OCI-LY1 (cell line): ENCODE measurements around the gene ANP32E.

Experiments
- H2AFZ ChIP-seq: fragments of 200-600 bp; sonication (generic), shearing (Covaris generic); 2 replicates; pipeline ENCODE4 v1.6.0; 2014; ENCODE audit warnings: antibody characterized with exemption, mild to moderate bottlenecking, low read length
- H3F3A ChIP-seq: fragments of 200-600 bp; sonication (generic), shearing (Covaris generic); 2 replicates; pipeline ENCODE4 v1.6.0; 2014; ENCODE audit warnings: mild to moderate bottlenecking, antibody characterized with exemption, low read length, moderate library complexity; ENCODE audit not compliant: insufficient read depth
- H3K27ac ChIP-seq: fragments of 200-600 bp; sonication (generic); 2 replicates; pipeline ENCODE4 v1.5.1; 2014; ENCODE audit warnings: low read length, mixed run types, mild to moderate bottlenecking, low read depth; ENCODE audit not compliant: poor library complexity, severe bottlenecking
- H3K27me3 ChIP-seq: fragments of 200-600 bp; sonication (generic); 2 replicates; pipeline ENCODE4 v1.6.0; 2014; ENCODE audit warnings: antibody characterized with exemption, mild to moderate bottlenecking, low read length, moderate library complexity; ENCODE audit not compliant: insufficient read depth
- H3K36me3 ChIP-seq: fragments of 200-600 bp; sonication (generic); 2 replicates; pipeline ENCODE4 v1.6.1; 2014; ENCODE audit warnings: mild to moderate bottlenecking, antibody characterized with exemption, low read length, moderate library complexity, mixed read lengths; ENCODE audit not compliant: insufficient read depth
- H3K4me1 ChIP-seq: fragments of 200-600 bp; sonication (generic); 2 replicates; pipeline ENCODE4 v1.5.1; 2014; ENCODE audit warnings: mild to moderate bottlenecking, low read length, moderate library complexity; ENCODE audit not compliant: insufficient read depth, severe bottlenecking
- H3K4me2 ChIP-seq: fragments of 200-600 bp; sonication (generic), shearing (Covaris generic); 2 replicates; pipeline ENCODE4 v1.6.1; 2014; ENCODE audit warnings: low read length
- H3K4me3 ChIP-seq: fragments of 200-600 bp; sonication (generic); 2 replicates; pipeline ENCODE4 v1.5.1; 2014; ENCODE audit warnings: low read length, low read depth, mild to moderate bottlenecking, mixed read lengths; ENCODE audit not compliant: poor library complexity, severe bottlenecking
- H3K79me2 ChIP-seq: fragments of 200-600 bp; shearing (Covaris generic); 2 replicates; pipeline ENCODE4 v1.6.1; 2016; ENCODE audit warnings: mixed run types, low read length, mixed read lengths; ENCODE audit not compliant: insufficient read depth
- H3K9ac ChIP-seq: fragments of 200-600 bp; sonication (generic), shearing (Covaris generic); 2 replicates; pipeline ENCODE4 v1.6.1; 2014; ENCODE audit warnings: mild to moderate bottlenecking, low read length, mixed read lengths
- H3K9me2 ChIP-seq: fragments of 200-600 bp; sonication (generic), shearing (Covaris generic); 2 replicates; pipeline ENCODE4 v1.6.1; 2014; ENCODE audit warnings: low read depth, mild to moderate bottlenecking, low read length, mixed read lengths
- H3K9me3 ChIP-seq: fragments of 200-600 bp; shearing (Covaris generic); 2 replicates; pipeline ENCODE4 v1.6.1; 2014; ENCODE audit warnings: low read length, mixed read lengths
- H4K20me1 ChIP-seq: fragments of 200-600 bp; sonication (generic), shearing (Covaris generic); 2 replicates; pipeline ENCODE4 v1.6.0; 2016; ENCODE audit warnings: mild to moderate bottlenecking, low read length; ENCODE audit not compliant: insufficient read depth
- EZH2 ChIP-seq: fragments of 200-600 bp; sonication (generic), shearing (Covaris generic); IDR thresholded peaks from 2 replicates; pipeline ENCODE4 v1.8.0; 2017; ENCODE audit warnings: borderline replicate concordance, mixed run types, mild to moderate bottlenecking, antibody characterized with exemption, low read length, moderate library complexity, mixed read lengths
- TF ChIP-seq, protein P1 (sequence below): fragments of 200-600 bp; sonication (generic), shearing (Covaris generic); IDR thresholded peaks from 2 replicates; pipeline ENCODE4 v1.5.1; 2017; ENCODE audit warnings: mild to moderate bottlenecking, antibody characterized with exemption, low read length, moderate library complexity, mixed read lengths

ANP32E gene

DNA sequence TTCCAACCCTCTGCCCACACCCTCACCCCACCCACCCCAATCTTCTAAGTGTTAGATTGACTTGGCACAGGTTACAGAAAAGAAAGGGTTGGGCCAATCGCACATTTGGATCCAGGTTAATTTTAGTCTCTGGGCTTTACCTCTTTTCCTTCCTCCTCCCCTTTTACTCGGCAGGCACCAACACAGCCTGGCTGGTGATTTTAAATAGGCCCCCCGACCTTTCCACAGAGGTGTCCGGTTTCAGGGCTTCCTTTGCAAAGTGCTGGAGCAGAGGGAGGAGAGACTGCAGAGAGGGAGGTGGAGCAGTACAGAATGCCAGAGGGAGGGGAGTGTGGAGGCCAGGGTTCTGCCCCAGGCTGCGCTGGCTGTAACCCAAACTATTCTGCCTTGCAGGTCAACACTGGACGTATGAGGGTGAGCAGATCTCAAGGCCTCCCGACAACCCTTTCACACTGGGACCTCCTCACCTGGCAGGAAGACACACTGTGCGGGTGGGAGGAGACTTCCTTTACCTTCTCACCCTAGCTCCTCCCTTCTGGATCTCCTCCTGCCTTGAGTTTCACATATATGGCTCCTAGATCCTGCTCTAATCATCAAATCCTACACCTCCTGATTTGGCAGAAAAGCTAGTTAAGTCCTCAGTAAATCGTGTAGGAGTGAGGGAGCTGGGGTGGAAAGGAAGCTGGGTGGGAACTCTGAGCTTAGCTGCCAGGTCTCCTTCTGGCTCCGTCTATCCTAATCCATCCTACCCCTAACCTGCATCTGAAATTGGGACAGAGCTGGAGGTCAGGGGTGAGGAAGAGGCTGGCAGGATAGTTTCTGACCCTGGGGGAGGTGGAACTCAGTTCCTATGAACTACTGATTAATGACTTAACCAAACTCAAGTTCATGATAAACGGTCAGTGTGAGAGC, 24.1 kb upstream of the ANP32E start:
- Histone ChIP-seq H2AFZ (no peak overlapping the region), H3K36me3 (peaks cover 7% of the 10 kb centered on the region), H3K79me2 (no peaks in the 10 kb centered on the region), H3F3A (no peaks in the 10 kb centered on the region), H3K4me2 (no peak overlapping the region), H4K20me1 (no peaks in the 10 kb centered on the region), H3K9me2 (no peaks in the 10 kb centered on the region), H3K27me3 (no peaks in the 10 kb centered on the region), H3K4me3 (no peak overlapping the region), H3K4me1 (peaks cover 21% of the 10 kb centered on the region), H3K9ac (no peak overlapping the region), H3K27ac (no peak overlapping the region), H3K9me3 (no peaks in the 10 kb centered on the region)
- no peak for TF ChIP-seq EZH2
- TF ChIP-seq, protein P1, sequence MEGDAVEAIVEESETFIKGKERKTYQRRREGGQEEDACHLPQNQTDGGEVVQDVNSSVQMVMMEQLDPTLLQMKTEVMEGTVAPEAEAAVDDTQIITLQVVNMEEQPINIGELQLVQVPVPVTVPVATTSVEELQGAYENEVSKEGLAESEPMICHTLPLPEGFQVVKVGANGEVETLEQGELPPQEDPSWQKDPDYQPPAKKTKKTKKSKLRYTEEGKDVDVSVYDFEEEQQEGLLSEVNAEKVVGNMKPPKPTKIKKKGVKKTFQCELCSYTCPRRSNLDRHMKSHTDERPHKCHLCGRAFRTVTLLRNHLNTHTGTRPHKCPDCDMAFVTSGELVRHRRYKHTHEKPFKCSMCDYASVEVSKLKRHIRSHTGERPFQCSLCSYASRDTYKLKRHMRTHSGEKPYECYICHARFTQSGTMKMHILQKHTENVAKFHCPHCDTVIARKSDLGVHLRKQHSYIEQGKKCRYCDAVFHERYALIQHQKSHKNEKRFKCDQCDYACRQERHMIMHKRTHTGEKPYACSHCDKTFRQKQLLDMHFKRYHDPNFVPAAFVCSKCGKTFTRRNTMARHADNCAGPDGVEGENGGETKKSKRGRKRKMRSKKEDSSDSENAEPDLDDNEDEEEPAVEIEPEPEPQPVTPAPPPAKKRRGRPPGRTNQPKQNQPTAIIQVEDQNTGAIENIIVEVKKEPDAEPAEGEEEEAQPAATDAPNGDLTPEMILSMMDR, result no peak

DNA sequence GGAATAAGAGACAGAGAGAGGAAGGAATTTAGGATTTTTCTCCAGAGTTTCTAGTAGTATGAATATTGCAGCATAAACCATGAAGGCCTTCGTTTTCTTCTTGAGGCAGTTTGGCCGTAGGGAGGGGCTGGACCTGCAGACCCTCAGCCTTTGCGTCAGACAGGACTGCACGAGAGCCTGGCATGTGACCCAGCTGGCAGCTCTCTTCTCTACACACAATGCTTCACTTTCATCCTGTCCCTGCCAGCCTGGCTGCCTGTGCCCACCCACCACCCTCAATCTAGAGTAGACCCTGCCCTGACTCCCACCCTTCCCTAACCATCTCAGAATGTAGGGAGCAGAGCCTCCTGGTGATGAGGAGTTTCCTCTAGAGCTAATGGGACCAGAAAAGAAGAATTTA, 23.3 kb upstream of the ANP32E start:
- Histone ChIP-seq H3K9me2 (no peaks in the 10 kb centered on the region), H2AFZ (no peak overlapping the region), H3K4me3 (no peak overlapping the region), H3K4me2 (no peak overlapping the region), H3K27me3 (no peaks in the 10 kb centered on the region), H3K9me3 (no peaks in the 10 kb centered on the region), H3K27ac (no peak overlapping the region), H3K79me2 (no peaks in the 10 kb centered on the region), H4K20me1 (no peaks in the 10 kb centered on the region), H3K4me1 (peaks cover 21% of the 10 kb centered on the region), H3F3A (no peaks in the 10 kb centered on the region), H3K9ac (no peak overlapping the region), H3K36me3 (no peaks in the 10 kb centered on the region)
- TF ChIP-seq, protein P1, result no peak
- TF ChIP-seq EZH2, result no peak

DNA sequence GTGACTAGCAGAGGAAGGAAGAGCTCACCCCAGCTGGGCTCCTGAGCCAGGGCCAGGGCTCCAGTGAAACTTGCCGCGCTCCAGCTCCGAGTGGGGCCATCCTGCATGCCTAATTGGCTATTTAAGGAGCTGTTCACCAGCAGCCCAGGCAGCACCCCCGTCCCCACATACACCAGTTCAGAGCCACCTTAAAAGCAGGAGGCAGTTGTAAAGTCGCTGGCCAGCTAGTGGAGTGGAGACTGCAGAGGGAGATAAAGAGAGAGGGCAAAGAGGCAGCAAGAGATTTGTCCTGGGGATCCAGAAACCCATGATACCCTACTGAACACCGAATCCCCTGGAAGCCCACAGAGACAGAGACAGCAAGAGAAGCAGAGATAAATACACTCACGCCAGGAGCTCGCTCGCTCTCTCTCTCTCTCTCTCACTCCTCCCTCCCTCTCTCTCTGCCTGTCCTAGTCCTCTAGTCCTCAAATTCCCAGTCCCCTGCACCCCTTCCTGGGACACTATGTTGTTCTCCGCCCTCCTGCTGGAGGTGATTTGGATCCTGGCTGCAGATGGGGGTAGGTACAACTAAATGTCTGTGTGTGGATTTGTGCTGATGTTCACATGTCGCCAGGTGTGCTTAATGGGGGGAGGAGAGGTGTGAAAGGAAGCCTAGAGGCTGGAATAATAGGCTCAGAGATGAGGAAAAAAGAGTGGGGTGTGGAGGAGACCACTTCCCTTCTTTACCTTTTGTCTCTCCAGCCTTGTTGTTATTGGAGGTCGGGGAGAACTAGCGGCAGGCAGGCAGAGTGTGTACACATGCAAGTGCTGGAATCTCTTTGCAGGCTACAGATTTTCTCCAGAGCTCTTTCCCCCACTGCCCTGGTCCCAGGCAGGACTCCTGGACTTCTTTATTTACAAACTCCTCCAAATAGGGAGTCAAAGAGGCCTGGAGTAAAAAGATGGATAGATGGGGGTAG, 22.0 kb upstream of the ANP32E start, which contains the start of gene CA14:
TSS of gene CA14 (plus strand) at position 151 of the 962 bp plus-strand sequence. CDS start at position 506, 355 bp downstream.
- peaks cover 14% of the 10 kb centered on the region for H3K4me1 ChIP-seq
- H3K79me2 ChIP-seq, result no peaks in the 10 kb centered on the region
- H4K20me1 ChIP-seq, result no peaks in the 10 kb centered on the region
- no peak within 1 kb of the TSS for H2AFZ ChIP-seq
- no peak within 1 kb of the TSS for H3K4me2 ChIP-seq
- H3K9ac ChIP-seq, result no peak within 1 kb of the TSS
- H3K9me3 ChIP-seq, result no peaks in the 10 kb centered on the region
- H3K9me2 ChIP-seq, result no peaks in the 10 kb centered on the region
- no peak within 1 kb of the TSS for H3K4me3 ChIP-seq
- H3K27me3 ChIP-seq, result peaks cover 3% of the 10 kb centered on the region; the same call in 1 of the 2 replicates
- no peak within 1 kb of the TSS for H3K27ac ChIP-seq
- TF ChIP-seq EZH2, result no peak
- TF ChIP-seq, protein P1, result no peak
- H3F3A ChIP-seq, result no peaks in the 10 kb centered on the region
- no peaks in the 10 kb centered on the region for H3K36me3 ChIP-seq
